ENCODE measurements around the gene CAB39.

Gene CAB39

DNA sequence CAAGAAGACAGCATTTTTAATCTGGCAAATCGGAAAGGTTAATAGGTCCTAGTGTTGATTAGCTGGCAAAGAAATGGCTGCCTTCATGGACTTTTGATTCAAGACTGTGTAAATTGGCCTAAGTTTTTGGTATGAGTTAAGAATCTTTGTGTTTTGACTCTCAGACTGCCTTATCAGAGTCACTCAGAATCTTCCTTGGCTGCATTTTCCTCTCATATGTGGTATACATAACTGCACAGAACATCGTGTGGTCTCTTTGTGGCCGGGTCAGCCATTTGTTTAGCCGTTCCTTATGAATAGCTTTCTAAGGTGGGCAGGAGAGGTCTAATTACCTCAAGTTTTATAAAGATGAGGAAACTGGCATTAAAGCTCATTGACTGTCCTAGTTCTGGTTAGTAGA is 30.1 kb downstream of the CAB39 start:
- H4K8ac ChIP-seq (ENCODE audit: low read length) = no peak overlapping the region
- H3K14ac ChIP-seq (ENCODE audit: low read length in 2 of 2) = no peak overlapping the region
- no peak overlapping the region for H3K4ac ChIP-seq (ENCODE audit: low read depth in 1 of 2, low read length in 2 of 2)
- H3K4me3 ChIP-seq (ENCODE audit: insufficient read depth in 1 of 2, low read depth in 1 of 2, low read length in 2 of 2) = no peak overlapping the region
- H3K27ac ChIP-seq (ENCODE audit: low read length, poor library complexity, severe bottlenecking) = no peak overlapping the region
- H2AK5ac ChIP-seq (ENCODE audit: low read length, severe bottlenecking) = no peak overlapping the region
- H2AFZ ChIP-seq (ENCODE audit: low read depth, low read length) = no peak overlapping the region
- H3K4me2 ChIP-seq (ENCODE audit: low read length, poor library complexity, severe bottlenecking) = no peak overlapping the region
- no peak overlapping the region for H3K9ac ChIP-seq (ENCODE audit: low read length)
- WGBS = 96% methylated on average over 4 of the region's 4 CpGs
- no peak overlapping the region for H2BK12ac ChIP-seq (ENCODE audit: low read length in 2 of 2)
- H3K23ac ChIP-seq (ENCODE audit: low read length in 2 of 2) = no peak overlapping the region
- no peak overlapping the region for H2BK120ac ChIP-seq (ENCODE audit: low read depth, low read length)
- no peak for DNase-seq
- peaks cover 14% of the 10 kb centered on the region for H3K79me1 ChIP-seq (replicated peaks; ENCODE audit: low read length, poor library complexity, severe bottlenecking)
- H4K91ac ChIP-seq (ENCODE audit: low read length) = no peak overlapping the region
- no peak overlapping the region for H2BK5ac ChIP-seq (ENCODE audit: low read depth, low read length, poor library complexity, severe bottlenecking)
- H3K27me3 ChIP-seq (ENCODE audit: control insufficient read depth in 1 of 2, insufficient read depth in 1 of 2, low read length in 2 of 2) = no peaks in the 10 kb centered on the region
- H3K36me3 ChIP-seq (ENCODE audit: control insufficient read depth in 1 of 2, insufficient read depth in 2 of 2, low read depth in 1 of 2, low read length in 2 of 2) = peaks cover 5 to 61% of the 10 kb centered on the region in 2 experiments
- H3K9me3 ChIP-seq (ENCODE audit: control insufficient read depth, low read length) = no peaks in the 10 kb centered on the region
- H3K18ac ChIP-seq (ENCODE audit: low read depth in 1 of 2, low read length in 2 of 2) = no peak overlapping the region
- no peaks in the 10 kb centered on the region for H3K4me1 ChIP-seq (ENCODE audit: control insufficient read depth, insufficient read depth, low read depth, low read length)
- no peak overlapping the region for H2BK15ac ChIP-seq (ENCODE audit: low read depth, poor library complexity, severe bottlenecking)

DNA sequence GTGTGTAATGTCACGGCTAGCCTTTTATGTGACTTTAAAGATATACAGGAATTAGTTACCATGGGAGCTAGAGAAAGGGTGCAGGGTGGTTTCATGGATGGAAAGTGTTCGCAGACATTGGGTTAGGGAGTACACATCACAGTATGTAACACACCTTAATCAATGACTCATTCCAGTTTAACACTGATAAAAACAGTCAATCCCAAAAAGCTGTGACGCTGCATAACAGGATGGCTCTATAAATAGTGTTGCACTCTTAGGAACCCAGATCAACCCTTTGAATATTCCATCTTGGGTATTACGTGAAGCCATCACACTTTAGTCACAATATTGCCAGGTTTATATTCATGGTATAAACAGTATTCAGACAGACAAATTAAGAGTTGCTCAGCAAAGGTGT is 33.6 kb downstream of the CAB39 start:
- Histone ChIP-seq H3K9ac (ENCODE audit: low read length) (no peak overlapping the region), H3K18ac (ENCODE audit: low read depth in 1 of 2, low read length in 2 of 2) (no peak overlapping the region), H3K9me3 (ENCODE audit: control insufficient read depth, low read length) (no peaks in the 10 kb centered on the region), H2BK120ac (ENCODE audit: low read depth, low read length) (no peak overlapping the region), H3K27ac (ENCODE audit: low read length, poor library complexity, severe bottlenecking) (no peak overlapping the region), H3K4ac (ENCODE audit: low read depth in 1 of 2, low read length in 2 of 2) (no peak overlapping the region), H3K23ac (ENCODE audit: low read length in 2 of 2) (no peak overlapping the region), H2BK12ac (ENCODE audit: low read length in 2 of 2) (no peak overlapping the region), H2BK5ac (ENCODE audit: low read depth, low read length, poor library complexity, severe bottlenecking) (no peak overlapping the region), H3K14ac (ENCODE audit: low read length in 2 of 2) (no peak overlapping the region), H2AFZ (ENCODE audit: low read depth, low read length) (no peak overlapping the region), H3K27me3 (ENCODE audit: control insufficient read depth in 1 of 2, insufficient read depth in 1 of 2, low read length in 2 of 2) (no peaks in the 10 kb centered on the region), H2BK15ac (ENCODE audit: low read depth, poor library complexity, severe bottlenecking) (no peak overlapping the region), H4K8ac (ENCODE audit: low read length) (no peak overlapping the region), H3K36me3 (ENCODE audit: control insufficient read depth in 1 of 2, insufficient read depth in 2 of 2, low read depth in 1 of 2, low read length in 2 of 2) (peaks cover 5 to 44% of the 10 kb centered on the region in 2 experiments), H3K79me1 (replicated peaks; ENCODE audit: low read length, poor library complexity, severe bottlenecking) (peaks cover 12% of the 10 kb centered on the region), H4K91ac (ENCODE audit: low read length) (no peak overlapping the region), H3K4me1 (ENCODE audit: control insufficient read depth, insufficient read depth, low read depth, low read length) (no peaks in the 10 kb centered on the region), H3K4me3 (ENCODE audit: insufficient read depth in 1 of 2, low read depth in 1 of 2, low read length in 2 of 2) (no peak overlapping the region), H3K4me2 (ENCODE audit: low read length, poor library complexity, severe bottlenecking) (no peak overlapping the region), H2AK5ac (ENCODE audit: low read length, severe bottlenecking) (no peak overlapping the region)
- WGBS = 100% methylated on average over 3 of the region's 4 CpGs
- no peak for DNase-seq

DNA sequence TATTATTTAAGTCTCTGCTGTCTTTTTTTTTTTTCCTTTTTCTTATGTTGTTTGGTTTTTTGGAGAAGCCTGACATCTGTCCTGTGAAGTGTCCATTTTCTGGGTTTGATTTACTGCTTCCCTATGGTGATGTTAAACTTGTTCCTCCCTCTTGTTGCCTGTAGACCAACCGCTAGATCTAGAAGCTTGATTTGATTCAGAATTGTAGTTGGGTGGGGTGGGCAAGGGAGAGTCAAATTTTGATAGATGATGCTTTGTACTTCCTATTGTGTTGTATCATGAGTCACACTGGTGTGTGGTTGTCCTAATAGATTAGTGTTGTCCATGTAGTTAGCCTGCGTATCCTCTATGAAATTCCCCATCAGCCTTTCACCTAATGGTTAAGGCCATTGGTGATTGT is 35.4 kb downstream of the CAB39 start:
- Histone ChIP-seq H3K9ac (ENCODE audit: low read length) (no peak overlapping the region), H3K79me1 (replicated peaks; ENCODE audit: low read length, poor library complexity, severe bottlenecking) (peaks cover 16% of the 10 kb centered on the region), H2BK12ac (ENCODE audit: low read length in 2 of 2) (no peak overlapping the region), H3K23ac (ENCODE audit: low read length in 2 of 2) (no peak overlapping the region), H3K27ac (ENCODE audit: low read length, poor library complexity, severe bottlenecking) (no peak overlapping the region), H3K36me3 (ENCODE audit: control insufficient read depth in 1 of 2, insufficient read depth in 2 of 2, low read depth in 1 of 2, low read length in 2 of 2) (peaks cover 5 to 33% of the 10 kb centered on the region in 2 experiments), H2AK5ac (ENCODE audit: low read length, severe bottlenecking) (no peak overlapping the region), H3K14ac (ENCODE audit: low read length in 2 of 2) (no peak overlapping the region), H2BK120ac (ENCODE audit: low read depth, low read length) (no peak overlapping the region), H3K18ac (ENCODE audit: low read depth in 1 of 2, low read length in 2 of 2) (no peak overlapping the region), H3K4ac (ENCODE audit: low read depth in 1 of 2, low read length in 2 of 2) (no peak overlapping the region), H3K9me3 (ENCODE audit: control insufficient read depth, low read length) (no peaks in the 10 kb centered on the region), H2BK5ac (ENCODE audit: low read depth, low read length, poor library complexity, severe bottlenecking) (no peak overlapping the region), H2BK15ac (ENCODE audit: low read depth, poor library complexity, severe bottlenecking) (no peak overlapping the region), H3K4me3 (ENCODE audit: insufficient read depth in 1 of 2, low read depth in 1 of 2, low read length in 2 of 2) (no peak overlapping the region), H4K91ac (ENCODE audit: low read length) (no peak overlapping the region), H3K4me2 (ENCODE audit: low read length, poor library complexity, severe bottlenecking) (no peak overlapping the region), H3K27me3 (ENCODE audit: control insufficient read depth in 1 of 2, insufficient read depth in 1 of 2, low read length in 2 of 2) (no peaks in the 10 kb centered on the region), H4K8ac (ENCODE audit: low read length) (no peak overlapping the region), H3K4me1 (ENCODE audit: control insufficient read depth, insufficient read depth, low read depth, low read length) (no peaks in the 10 kb centered on the region), H2AFZ (ENCODE audit: low read depth, low read length) (no peak overlapping the region)
- DNase-seq = no peak
- 100% methylated on average over 1 of the region's 2 CpGs for WGBS

DNA sequence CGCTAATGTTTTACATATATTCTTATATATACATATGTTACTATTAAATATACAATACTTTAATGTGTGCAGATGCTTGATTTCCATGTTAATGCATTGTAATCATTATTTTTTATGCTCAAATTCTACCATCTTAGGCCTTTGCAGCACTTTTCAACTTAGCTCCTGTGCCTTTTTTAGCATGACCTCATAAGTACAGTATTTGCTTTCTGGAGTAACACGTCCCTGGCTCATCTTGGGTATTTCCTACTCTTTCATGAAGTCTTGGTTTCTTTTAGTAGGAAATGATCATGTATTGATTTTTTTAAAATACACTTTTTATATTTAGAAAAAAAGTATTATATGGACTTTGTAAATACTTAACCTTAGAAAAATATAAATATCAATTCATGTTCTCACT is 36.5 kb downstream of the CAB39 start:
- Histone ChIP-seq H4K91ac (ENCODE audit: low read length) (no peak overlapping the region), H2BK120ac (ENCODE audit: low read depth, low read length) (no peak overlapping the region), H3K36me3 (ENCODE audit: control insufficient read depth in 1 of 2, insufficient read depth in 2 of 2, low read depth in 1 of 2, low read length in 2 of 2) (peaks cover 5 to 28% of the 10 kb centered on the region in 2 experiments), H3K9ac (ENCODE audit: low read length) (peak overlapping the region; percentile 14), H2BK15ac (ENCODE audit: low read depth, poor library complexity, severe bottlenecking) (no peak overlapping the region), H3K18ac (ENCODE audit: low read depth in 1 of 2, low read length in 2 of 2) (no peak overlapping the region), H3K14ac (ENCODE audit: low read length in 2 of 2) (no peak overlapping the region), H2AFZ (ENCODE audit: low read depth, low read length) (no peak overlapping the region), H3K23ac (ENCODE audit: low read length in 2 of 2) (no peak overlapping the region), H4K8ac (ENCODE audit: low read length) (no peak overlapping the region), H3K4me3 (ENCODE audit: insufficient read depth in 1 of 2, low read depth in 1 of 2, low read length in 2 of 2) (no peak overlapping the region), H3K79me1 (replicated peaks; ENCODE audit: low read length, poor library complexity, severe bottlenecking) (peaks cover 17% of the 10 kb centered on the region), H3K27ac (ENCODE audit: low read length, poor library complexity, severe bottlenecking) (no peak overlapping the region), H3K4ac (ENCODE audit: low read depth in 1 of 2, low read length in 2 of 2) (no peak overlapping the region), H3K4me2 (ENCODE audit: low read length, poor library complexity, severe bottlenecking) (no peak overlapping the region), H3K9me3 (ENCODE audit: control insufficient read depth, low read length) (no peaks in the 10 kb centered on the region), H2BK12ac (ENCODE audit: low read length in 2 of 2) (no peak overlapping the region), H3K27me3 (ENCODE audit: control insufficient read depth in 1 of 2, insufficient read depth in 1 of 2, low read length in 2 of 2) (no peaks in the 10 kb centered on the region), H2AK5ac (ENCODE audit: low read length, severe bottlenecking) (no peak overlapping the region), H2BK5ac (ENCODE audit: low read depth, low read length, poor library complexity, severe bottlenecking) (no peak overlapping the region), H3K4me1 (ENCODE audit: control insufficient read depth, insufficient read depth, low read depth, low read length) (no peaks in the 10 kb centered on the region)
- WGBS = no CpG with 5 or more reads among the region's 2 CpGs
- peak; percentile 67 for DNase-seq
